Measurements from ENCODE around the gene COL9A1. TPM values are rescaled to one million over a fixed set of nuclear protein-coding genes. Genes with fewer than 3 reads are reported as not detected.

COL9A1 gene
- total RNA-seq = 74.7 TPM

DNA sequence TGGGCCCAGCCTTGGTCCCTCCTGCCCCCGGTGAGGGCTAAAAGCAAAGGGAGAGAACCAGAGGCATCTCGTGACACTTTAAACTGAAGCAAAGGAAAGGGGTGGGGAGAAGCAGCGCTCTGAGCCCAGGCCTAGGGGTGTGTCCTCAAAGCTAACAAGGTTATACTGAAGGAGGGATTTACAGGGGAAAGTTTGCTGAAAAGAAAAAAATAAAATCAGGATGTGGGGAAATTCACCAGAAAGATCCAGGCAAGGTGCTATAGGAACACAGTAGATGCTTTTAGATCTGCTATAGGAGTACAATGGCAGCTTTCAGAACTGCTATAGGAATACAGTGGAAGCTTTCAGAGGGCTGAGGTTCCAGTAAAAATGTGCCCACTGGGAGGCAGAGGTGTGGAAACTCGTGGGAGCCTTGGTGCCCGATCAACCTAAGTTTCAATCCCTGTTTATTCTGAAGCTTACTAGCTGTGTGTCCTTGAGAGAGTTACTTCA, at the start of gene COL9A1:
Gene COL9A1, minus strand, starts transcription at position 51 of the 492 bp plus-strand sequence. CDS start 160 bp downstream, outside the sequence.

Other genes with a start within 250 kb of the COL9A1 start
- 98.3 TPM for gene FAM135A, start 110.4 kb upstream of the COL9A1 start, total RNA-seq

Measured in camera-type eye (tissue), 1 donor.